GM18873 (cell line): ENCODE measurements around the gene EML4.
"Not testable (repeated sequence)": the region's sequence is repeated elsewhere in the genome, so short reads cannot be mapped to it uniquely, and the experiment has no call there.

Experiments
- ATAC-seq: cut with Tn5 transposase; IDR thresholded peaks from one replicate; pipeline ENCODE4 v1.9.1; 2021; ENCODE audit warnings: mild to moderate bottlenecking, moderate library complexity, moderate number of reproducible peaks; ENCODE audit not compliant: unreplicated experiment, low FRiP score

The EML4 gene

DNA sequence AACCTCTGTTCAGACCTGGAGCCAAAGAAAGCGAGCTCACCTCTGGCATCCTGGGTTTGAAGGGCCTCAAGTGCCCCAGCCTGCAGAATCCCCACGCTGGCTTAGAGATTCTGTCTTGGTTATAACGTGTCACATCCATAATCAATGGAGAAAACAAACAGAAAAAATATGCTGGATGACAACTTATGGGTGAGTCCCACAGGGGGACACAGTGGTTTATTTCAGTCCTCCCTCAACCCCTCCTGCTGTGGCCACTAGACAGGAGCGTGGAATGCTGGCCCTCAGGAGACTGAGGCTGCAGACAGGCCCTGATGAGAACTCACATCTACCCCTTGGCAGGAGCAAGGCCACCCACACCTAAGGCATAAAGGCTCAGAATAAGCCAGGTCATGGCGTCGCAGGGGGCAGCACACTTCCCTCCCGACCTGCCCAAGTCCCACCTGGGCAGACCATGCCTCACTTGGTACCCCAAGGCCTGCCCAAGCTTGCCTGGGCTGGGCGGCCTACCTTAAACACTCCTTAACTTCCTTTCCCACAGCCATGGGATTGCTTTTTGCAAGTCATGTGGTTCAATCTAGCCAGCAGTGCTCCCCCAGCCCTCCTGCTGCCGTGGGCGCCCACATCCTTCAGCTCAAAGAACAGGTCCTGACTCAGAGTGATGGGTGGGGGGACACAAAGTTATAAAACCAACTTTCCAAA is 171.9 kb downstream of the EML4 start:
- ATAC-seq: no peak

DNA sequence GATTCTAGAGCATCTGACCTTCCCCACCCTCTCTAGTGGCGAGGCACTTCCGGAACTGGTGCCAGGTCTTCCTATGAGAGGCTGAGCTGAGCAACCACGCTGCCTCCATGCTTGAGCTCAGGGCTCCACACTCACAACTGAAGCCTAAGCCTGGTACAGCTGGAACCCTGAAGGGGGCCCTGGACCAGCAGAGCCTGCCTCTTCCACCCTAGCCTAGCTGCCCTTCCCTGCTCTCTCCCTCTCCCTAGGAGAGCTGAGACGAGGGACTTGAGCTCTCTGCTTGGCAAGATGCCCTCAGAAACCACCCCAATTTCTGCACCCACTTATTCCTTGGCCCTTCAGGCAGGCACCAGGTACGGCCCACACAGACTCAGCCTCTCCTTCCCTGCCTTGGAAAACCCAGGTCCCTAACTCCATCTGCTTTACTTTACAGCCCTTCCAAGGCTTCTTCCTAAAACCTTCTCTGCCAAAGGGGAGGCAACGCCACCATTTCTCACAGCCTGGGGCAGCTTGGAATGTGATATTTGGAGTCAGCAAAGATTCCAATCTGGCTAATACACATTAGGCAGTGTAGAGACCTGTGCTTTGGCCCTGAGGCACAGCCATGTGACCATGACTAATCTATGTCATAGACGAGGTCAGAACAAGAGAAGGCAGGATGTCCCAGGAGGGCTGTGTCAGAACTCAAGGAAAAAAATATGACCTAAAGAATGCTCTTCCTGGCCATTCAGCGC is 173.1 kb downstream of the EML4 start:
- ATAC-seq: no peak

DNA sequence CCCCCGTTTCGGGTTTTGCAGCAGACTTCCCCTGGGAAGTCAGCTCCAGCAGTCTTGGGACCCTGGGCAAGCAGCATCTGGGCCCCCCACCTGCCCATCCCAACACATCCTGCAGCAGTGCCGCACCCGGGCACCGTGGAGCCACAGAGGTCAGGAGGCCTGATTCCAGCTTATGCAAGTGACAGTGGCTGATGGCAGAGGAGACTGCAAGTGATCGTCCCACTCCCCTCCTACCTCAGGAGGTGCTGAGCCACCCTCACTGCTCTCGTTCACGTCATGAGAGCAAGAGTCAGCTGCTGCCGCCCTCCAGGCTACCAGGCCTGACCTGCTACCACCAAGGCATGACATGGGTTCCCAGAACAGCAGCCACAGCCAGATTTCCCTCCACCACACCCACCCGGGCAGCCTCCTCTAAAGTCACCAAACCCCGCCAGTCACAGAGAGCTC is 173.7 kb downstream of the EML4 start:
- ATAC-seq: no peak

DNA sequence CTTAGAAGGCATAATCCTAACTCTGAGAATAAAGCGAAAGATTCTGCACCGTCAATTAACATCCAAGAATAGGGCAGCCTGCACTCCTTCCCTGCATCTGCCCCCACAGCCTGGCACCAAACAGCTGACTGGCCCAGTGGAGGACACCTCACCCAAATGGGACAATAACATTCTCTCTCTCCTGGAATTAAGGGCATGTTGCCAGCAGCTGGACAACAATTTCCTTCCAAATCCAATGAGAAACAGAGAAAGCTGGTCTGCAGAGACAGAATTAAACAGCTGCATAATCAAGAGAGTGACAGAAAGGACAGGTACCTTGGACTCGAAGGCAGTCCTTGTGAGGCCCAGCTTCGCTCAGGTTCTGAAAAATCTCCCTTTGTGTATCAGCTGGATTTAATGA is 176.8 kb downstream of the EML4 start:
- ATAC-seq: no peak

DNA sequence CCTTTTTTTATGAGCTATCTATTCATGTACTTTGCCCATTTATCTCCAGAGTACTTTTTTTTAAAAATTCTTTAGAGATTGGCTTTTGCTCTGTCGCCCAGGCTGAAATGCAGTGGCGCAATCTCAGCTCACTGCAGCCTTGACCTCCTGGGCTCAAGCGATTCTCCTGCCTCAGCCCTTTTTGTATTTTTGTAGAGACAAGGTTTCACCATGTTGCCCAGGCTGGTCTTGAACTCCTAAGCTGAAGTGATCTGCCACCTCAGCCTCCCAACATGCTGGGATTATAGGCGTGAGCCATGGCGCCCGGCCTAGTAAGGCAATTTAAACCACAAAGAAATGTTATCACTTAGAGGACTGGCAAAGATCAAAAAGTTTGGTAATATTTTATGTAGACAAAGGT is 177.7 kb downstream of the EML4 start:
- not testable (repeated sequence) for ATAC-seq

DNA sequence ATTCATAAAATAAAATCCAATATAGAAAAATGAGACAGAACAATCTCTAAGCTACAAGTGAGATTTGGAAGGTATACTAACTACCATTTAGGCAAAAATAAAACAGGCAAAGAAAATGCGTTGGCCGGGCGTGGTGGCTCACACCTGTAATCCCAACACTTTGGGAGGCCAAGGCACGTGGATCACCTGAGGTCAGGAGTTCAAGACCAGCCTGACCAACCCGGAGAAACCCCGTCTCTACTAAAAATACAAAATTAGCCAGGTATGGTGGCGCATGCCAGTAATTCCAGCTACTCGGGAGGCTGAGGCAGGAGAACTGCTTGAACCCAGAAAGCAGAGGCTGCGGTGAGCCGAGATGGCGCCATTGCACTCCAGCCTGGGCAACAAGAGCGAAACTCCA is 178.4 kb downstream of the EML4 start:
- not testable (repeated sequence) for ATAC-seq

DNA sequence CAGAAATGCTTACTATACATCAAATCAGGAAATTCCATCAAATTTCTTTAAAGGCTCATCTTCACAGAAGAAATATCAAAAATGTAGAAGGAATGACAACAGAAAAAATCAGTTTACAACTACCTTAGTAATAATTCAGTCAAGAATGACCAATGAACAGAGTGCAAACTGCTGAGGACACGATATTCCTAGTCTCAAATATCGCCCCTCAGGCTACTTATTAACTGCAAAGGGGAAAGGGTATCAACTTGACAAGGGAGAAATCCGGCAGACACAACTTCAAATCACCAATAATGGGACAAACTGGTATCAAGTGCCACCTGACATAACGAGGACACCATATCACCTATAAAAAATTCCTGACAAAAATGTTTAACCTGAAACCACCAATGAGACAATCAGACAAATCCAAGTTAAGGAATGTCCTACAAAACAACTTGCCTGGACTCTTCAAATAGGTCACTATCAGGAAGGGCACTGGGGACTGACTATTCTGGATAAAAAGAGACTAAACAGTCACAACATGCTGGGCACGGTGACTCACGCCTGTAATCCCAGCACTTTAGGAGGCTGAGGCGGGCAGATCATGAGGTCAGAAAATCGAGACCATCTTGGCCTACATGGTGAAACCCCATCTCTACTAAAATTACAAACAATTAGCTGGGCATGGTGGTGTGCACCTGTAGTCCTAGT is 179.1 kb downstream of the EML4 start:
- ATAC-seq: no peak

DNA sequence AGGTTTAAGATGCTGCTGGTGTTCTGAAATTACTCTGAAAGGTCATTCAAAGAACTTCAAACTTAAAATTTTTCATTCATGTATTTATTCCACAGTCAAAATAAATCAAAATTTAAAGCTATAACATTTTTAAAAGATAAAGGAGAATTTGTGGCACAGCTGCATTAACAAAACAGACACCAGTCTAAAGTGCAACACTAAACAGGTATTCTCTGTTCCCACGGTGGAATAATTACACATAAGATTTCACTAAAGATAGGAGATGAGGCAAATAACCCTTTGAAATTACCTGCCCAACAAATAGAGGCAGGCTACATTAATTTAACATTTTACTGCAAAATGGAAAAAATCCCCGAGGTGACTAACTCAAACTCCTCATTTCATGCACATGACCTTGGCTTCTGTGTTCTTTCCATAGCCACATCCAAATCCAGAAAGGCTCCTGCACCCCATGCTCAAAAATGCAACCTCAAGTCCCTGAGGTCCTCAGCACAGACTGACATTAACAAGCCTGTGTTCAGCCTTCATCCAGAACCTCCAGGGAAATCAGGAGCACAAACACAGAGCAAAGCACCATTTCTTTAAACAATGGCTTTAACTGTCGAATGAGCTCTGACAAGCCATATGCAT is 181.4 kb downstream of the EML4 start:
- no peak for ATAC-seq

DNA sequence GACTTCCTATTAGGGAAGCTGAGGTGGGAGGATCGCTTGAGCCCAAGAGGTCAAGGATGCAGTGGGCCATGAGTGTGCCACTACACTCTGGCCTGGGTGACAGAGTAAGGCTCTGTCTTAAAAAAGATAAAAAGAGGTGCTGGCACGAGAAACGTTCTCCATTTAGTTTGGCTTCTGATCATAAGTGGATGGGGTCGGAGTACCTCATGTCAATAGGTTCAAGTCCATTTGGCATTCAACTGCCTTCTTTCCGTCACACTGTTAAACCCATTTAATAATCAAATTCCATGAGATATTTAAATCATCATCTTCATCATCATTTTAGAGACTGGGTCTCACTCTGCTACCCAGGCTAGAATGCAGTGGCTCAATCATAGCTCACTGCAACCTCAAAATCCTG is 182.7 kb downstream of the EML4 start:
- no peak for ATAC-seq

DNA sequence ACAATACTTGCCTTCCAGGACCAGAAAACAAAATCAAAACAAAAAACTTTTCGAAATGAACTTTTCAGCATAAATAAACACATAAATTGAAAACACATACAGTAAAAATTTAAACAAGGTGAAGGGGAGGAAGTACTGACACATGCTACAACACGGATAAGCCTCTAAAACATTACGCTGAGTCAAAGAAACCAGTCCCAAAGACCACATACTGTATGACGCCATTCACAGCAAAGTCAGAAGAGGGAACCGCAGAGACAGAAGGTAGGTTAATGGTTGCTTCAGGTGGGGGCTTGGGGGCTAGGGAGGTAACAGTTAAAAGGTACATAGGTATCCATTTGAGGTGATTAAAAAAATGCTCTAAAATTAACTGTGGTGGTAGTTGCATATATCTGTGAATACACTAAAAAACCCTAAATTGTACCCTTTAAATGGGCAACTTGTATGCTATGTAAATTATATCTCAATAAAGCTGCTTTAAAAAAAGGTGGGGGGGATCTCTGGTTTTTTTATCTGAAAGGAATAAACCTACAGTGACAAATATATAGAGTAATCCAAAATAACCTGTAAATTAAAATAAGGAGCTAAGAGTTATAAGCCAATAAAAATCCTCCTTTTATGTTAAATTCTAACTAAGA is 184.8 kb downstream of the EML4 start:
- ATAC-seq: no peak

DNA sequence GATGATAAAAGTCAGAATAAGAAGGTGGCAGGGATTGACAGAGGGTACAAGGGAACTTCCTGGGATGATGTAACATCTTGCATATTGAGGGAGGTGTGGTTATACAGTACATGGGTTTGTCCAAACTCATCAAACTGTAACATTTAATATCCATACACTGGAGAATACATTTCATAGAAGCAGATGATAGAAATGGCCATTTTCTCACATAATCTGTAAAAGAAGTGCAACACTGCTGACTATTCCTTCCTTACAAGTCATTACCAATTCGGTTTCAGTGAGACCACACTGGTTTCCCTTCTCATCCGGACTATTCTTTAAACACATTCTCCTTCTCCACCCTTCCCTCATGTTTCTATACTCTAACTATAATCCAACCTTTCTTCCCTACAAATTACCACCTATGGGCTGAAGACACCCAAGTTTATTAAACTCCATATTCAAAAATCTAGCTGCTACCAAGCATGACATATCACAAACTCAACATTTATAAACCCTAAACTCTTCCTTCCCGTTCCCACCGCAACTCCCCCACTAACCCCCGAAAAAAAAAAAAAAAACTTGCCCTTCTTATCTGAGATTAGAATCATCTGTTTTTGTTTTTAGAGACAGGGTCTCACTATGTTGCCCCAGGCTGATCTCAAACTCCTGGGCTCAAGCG is 190.3 kb downstream of the EML4 start:
- ATAC-seq: no peak

DNA sequence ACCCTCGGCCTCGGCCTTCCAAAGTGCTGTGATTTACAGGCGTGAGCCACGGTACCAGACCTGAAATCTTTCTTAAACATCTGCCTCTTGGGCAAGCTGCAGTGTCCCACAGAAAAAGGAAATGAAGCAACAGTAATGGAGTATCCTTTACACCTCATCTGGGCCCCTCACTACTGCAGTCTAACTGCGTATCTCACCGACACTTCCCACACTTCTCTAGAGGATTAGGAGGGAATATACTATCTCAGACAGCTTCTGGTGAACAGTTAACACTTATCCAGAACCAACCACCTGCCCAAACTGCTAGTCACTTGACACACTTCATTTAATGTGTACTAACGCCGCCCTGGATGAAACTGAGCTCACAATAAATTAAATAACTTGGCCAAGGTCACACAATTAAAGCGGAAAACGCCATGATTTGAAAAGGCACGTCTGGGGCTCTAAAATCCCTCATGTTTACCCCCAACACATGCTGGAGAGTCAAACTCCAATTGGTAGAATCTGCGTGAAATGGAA is 190.9 kb downstream of the EML4 start:
- no peak for ATAC-seq

DNA sequence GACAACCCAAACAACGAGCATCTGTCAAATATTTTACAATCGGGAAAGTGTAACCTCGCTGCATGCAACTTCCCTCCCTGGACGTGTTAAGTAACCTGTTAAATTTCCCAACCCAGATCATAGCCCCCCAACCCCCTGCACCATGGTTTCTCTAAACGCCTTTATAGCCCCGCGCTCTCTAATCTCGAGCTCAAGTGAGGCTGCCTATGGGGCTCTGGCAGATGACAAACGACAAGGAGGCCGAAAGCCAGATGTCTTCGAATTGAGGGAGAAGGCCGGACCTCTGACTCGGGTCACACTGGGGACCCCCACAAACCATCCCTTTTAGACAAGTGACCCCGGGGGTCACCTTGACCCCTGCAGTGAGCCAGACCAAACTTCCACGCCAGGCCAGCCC is 191.3 kb downstream of the EML4 start:
- no peak for ATAC-seq

DNA sequence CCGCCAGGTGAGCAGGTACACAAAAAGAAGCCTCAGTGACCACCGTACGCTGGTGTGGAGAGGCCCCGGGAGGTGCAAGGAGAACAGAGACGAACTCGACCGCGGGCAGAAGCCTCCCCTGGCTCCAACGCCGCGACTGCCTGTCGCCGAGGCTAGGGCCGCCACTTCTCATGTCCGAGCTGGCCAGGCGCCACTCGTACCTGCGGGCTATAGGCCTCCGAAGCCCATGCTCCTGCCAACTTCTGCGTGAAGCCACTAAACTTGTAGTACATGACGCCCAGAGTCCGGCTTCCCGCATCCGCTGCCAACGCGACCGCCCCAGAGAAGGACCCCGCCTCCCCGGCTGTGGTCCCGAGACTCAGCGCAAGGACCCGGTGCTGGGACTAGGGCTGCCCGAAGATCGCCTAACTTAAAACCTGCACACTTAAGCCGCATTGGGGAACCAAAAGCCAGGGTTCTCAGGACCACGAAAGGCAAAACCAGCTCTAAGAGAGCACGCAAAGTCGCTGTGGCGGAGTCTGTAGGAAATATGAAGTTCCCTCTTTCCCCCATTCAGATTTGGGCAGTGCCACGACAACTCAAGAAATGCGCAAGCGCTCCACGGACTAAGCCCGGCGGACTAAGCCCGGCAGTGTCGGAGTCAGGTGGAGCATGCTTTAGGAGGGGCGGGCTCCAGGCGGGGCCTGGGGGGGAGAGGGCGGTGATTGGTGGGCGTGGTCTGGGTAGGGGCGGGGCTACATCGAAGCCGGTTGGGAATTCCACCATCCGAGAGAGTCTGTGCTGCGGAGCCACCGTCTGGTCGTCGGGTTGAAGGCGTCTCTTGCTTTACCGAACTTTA is 192.0 kb downstream of the EML4 start, which contains the start of gene COX7A2L:
Gene COX7A2L, minus strand, starts transcription at position 328 of the 838 bp plus-strand sequence. Its CDS starts 56 bp downstream, at position 272.
- ATAC-seq: peak; percentile 89

DNA sequence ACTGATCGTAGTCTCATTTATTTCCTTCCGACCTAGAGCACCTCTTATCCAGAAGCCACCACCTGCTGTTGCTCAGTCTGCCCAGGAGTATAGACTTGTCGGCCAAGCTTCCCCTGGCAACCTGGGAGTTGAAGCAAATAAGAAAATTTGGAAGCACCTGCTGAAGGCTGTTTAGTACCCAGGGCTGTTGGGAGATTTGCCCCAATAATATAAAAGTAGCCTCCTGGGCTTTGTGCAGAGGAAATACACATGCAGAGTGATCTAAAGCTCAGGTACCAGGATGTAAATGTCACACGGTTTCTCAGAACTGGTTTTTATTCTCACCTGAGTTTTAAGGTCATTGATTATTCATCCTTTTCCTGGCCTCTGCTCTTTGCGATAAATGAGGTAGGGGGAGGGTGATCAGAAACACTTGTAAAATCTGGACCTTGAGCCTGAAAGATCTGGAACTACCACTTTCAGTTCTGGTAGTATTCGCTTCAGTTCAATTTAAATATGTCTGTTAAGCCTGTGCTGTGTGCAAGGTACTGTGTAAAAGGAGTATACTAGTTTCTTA is 192.7 kb downstream of the EML4 start:
- no peak for ATAC-seq

DNA sequence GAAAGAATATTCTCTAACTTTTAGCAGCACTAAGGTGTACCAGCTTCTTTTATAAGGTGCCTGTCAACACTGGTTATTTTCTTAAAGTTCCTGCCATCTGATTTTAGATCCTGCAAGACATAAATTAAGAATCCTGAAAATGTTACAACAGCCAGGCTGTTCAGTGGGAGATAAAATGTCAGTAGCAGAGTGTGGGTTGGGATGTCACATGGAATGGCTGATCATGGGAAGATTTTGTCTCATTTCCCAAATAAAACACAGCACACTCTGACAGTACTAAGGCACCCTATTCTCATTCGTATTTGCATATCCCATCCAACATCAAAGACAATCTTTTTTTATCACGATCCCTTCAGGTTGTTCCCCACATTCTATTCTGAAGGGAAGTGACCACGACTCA is 194.3 kb downstream of the EML4 start:
- no peak for ATAC-seq

DNA sequence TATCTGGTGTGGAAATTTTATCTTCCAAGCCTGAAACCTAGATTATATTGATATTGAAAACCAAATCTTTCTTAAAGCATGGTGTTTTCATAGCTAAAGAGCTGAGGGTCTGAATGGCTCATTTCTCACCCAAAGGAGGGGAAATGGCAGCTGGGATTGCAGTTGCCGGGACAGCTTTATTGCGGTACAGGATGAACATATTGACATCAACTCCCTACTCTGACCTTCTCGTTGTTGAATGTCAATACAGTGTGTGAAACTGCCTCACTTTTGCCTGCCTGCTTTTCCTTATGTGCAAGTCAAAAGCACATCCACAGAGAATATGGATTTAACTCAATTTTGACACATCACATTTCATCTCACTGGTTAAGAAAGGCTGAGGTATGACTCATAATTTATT is 195.5 kb downstream of the EML4 start:
- ATAC-seq: no peak

DNA sequence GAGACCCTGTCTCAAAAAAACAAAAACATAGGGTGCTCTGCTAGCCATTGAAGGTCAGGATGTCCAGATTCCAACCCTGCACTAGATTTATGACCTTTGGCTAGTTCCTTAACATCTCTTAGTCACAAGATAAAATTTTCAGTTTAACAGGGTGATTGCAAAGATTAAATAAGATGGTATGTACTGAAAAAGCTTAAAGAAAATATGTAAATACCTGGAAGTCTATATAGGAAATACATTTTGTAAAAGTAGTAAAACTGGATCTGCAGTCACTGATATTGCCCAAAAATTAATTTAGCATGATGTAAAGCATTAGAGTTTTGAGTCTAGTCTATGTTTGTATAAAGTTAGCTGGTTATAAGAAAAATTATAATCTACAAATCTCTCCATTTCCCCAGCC is 197.3 kb downstream of the EML4 start:
- ATAC-seq: no peak

DNA sequence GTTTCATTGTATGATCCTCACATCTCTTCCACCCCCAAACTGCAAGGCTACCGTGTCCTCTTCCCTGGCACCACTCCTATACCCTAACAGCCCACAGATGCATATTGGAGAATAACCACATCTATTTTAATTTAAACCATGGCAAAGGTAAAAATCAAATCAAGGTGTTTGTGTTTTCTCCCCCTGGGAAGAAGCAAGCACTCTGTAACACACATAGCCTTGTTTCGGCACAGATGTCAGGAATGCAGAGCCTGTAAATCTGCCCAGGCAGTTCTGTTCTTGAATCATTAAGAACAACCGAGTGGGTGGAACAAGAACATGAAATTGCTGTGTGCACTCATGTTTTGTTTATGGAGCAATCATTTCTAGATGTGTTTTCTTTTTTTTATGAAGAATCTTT is 198.7 kb downstream of the EML4 start:
- no peak for ATAC-seq
